MCF 10A (cell line): ENCODE results near the gene RGMA. TPM values are rescaled to one million over a fixed set of nuclear protein-coding genes. Genes with fewer than 3 reads are reported as not detected.

Experiments
- BruUV-seq: library from RNA; stranded (reverse); fragments of 400-500 nt; replicated peaks from 2 replicates; lab custom pipeline; 2021; lab: Mats Ljungman, UMichigan
- CTCF ChIA-PET: fragments of 300-600 bp; sonication (Branson Sonifier 250); formaldehyde crosslinking; extraction: SDS; loops from one replicate; lab custom pipeline; 2021; ENCODE audit warnings: antibody characterized with exemption, inconsistent platforms; lab: Yijun Ruan, JAX
- POLR2A ChIA-PET: fragments of 300-600, 350-650 bp; sonication (Branson Sonifier 250); formaldehyde crosslinking; extraction: SDS; loops from one replicate; lab custom pipeline; 2020; ENCODE audit warnings: antibody characterized with exemption, inconsistent platforms; lab: Yijun Ruan, JAX
- DNase-seq: peaks from one replicate; pipeline ENCODE4 v3.0.0-alpha.2; 2018; ENCODE audit not compliant: unreplicated experiment
- H3K27ac Mint-ChIP-seq: one replicate; pipeline ENCODE4 v1.8.0; 2022; ENCODE audit warnings: mild to moderate bottlenecking, low read depth, mixed read lengths; ENCODE audit not compliant: unreplicated experiment
- H3K27me3 Mint-ChIP-seq: one replicate; pipeline ENCODE4 v1.8.0; 2022; ENCODE audit warnings: mixed read lengths; ENCODE audit not compliant: insufficient read depth, unreplicated experiment
- H3K36me3 Mint-ChIP-seq: one replicate; pipeline ENCODE4 v1.8.0; 2022; ENCODE audit warnings: mild to moderate bottlenecking, moderate library complexity, mixed read lengths; ENCODE audit not compliant: insufficient read depth, unreplicated experiment
- H3K4me1 Mint-ChIP-seq: one replicate; pipeline ENCODE4 v1.8.0; 2022; ENCODE audit warnings: mixed read lengths; ENCODE audit not compliant: insufficient read depth, unreplicated experiment
- H3K4me3 Mint-ChIP-seq: one replicate; pipeline ENCODE4 v1.8.0; 2022; ENCODE audit warnings: mild to moderate bottlenecking, moderate library complexity, mixed read lengths; ENCODE audit not compliant: unreplicated experiment
- H3K9me3 Mint-ChIP-seq: one replicate; pipeline ENCODE4 v1.8.0; 2022; ENCODE audit warnings: mixed read lengths; ENCODE audit not compliant: unreplicated experiment
- intact Hi-C: fragments of 100-400 bp; cut with micrococcal nuclease; formaldehyde crosslinking; loops from 2 replicates; pipeline ENCODE4 v1.14.1; 2022
- total RNA-seq: library from RNA; stranded (reverse); gene quantifications from 2 replicates; pipeline ENCODE4 v1.2.3, GENCODE V29; 2022
- TF ChIP-seq, protein P1 (sequence below): fragments of 200-600 bp; IDR thresholded peaks from one replicate; pipeline ENCODE4 v1.8.0; 2022; ENCODE audit warnings: antibody characterized with exemption, mild to moderate bottlenecking; ENCODE audit not compliant: unreplicated experiment

Gene RGMA
- total RNA-seq, 1 experiment from 2014 or later: 0.51 TPM

DNA sequence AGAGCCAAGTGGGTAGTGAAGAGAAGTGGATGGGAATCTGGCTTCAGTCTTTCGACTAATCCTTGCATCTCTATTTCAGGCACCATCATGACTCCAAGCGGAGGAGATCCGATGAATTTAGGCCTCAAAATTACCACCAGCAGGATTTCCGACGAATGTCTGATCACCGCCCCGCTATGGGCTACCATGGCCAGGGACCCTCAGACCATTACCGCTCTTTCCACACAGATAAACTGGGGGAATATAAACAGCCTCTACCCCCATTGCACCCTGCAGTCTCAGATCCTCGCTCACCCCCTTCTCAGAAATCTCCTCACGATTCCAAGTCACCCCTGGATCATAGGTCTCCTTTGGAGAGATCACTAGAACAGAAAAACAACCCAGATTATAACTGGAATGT is 64.7 kb downstream of the RGMA start:
- Mint-ChIP-seq H3K9me3 (no peaks in the 10 kb centered on the region), H3K4me3 (no peak overlapping the region), H3K36me3 (peaks cover 100% of the 10 kb centered on the region), H3K27ac (peak overlapping the region; percentile 29), H3K27me3 (no peaks in the 10 kb centered on the region), H3K4me1 (peaks cover 44% of the 10 kb centered on the region)
- no peak for DNase-seq
- intact Hi-C loops: loop anchor here (10.0 kb wide), 1 partner anchor 1211 kb away; the partner anchor contains the start of gene MCTP2
- TF ChIP-seq, protein P1, sequence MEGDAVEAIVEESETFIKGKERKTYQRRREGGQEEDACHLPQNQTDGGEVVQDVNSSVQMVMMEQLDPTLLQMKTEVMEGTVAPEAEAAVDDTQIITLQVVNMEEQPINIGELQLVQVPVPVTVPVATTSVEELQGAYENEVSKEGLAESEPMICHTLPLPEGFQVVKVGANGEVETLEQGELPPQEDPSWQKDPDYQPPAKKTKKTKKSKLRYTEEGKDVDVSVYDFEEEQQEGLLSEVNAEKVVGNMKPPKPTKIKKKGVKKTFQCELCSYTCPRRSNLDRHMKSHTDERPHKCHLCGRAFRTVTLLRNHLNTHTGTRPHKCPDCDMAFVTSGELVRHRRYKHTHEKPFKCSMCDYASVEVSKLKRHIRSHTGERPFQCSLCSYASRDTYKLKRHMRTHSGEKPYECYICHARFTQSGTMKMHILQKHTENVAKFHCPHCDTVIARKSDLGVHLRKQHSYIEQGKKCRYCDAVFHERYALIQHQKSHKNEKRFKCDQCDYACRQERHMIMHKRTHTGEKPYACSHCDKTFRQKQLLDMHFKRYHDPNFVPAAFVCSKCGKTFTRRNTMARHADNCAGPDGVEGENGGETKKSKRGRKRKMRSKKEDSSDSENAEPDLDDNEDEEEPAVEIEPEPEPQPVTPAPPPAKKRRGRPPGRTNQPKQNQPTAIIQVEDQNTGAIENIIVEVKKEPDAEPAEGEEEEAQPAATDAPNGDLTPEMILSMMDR: no peak
- no TSS peak for BruUV-seq
- ChIA-PET CTCF (no interaction called here), POLR2A (interaction anchor here (0.6 to 0.7 kb wide), 2 partner anchors 139 to 907 kb away, joined by 3 read pairs; no protein-coding TSS in a partner anchor)

DNA sequence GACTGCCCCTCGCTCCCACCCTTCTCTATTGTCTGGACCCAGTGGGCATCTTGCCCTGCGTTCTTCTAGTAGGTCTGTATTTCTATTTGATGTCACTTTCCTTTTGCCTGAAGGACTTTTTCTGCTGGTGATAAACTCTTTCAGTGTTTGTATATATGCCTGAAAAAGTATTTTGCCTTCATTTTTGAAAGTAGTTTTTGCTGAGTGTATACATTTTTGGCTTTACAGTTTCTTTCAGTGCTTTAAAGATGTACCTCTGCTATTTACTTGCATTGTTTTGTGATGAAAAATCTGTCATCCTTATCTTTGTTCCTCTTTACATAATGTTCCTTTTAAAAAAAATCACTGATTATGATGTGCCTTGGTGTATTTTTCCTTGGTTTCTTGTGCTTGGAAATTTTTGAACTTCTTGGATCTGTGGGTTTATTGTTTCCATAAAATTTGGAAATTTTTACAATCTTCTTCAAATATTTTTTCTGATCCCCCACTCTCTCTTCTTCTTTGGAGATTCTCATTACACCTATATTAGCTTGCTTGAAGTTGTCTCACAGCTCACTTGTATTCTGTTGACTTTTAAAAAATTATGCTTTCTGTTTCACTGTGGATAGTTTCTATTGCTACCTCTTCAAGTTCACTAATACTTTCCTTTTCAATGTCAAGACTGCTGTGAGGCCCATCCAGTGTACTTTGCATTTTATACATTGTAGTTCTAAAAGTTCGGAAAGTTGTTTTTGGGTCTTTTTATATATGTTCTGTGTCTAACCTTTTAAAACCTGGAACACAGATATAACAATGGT is 67.8 kb downstream of the RGMA start:
- TF ChIP-seq, protein P1: no peak
- H3K4me3 Mint-ChIP-seq: no peak overlapping the region
- no peaks in the 10 kb centered on the region for H3K27me3 Mint-ChIP-seq
- peaks cover 99% of the 10 kb centered on the region for H3K36me3 Mint-ChIP-seq
- ChIA-PET POLR2A (no interaction called here), CTCF (interaction anchor here (0.7 to 1.4 kb wide), 5 partner anchors 8 to 1098 kb away, joined by 3 to 5 read pairs (median 3); no protein-coding TSS in a partner anchor)
- DNase-seq: no peak
- no TSS peak for BruUV-seq
- peaks cover 29% of the 10 kb centered on the region for H3K4me1 Mint-ChIP-seq
- no peak overlapping the region for H3K27ac Mint-ChIP-seq
- intact Hi-C loops: loop anchor here (10.0 kb wide), 1 partner anchor 1214 kb away; the partner anchor contains the start of gene MCTP2
- H3K9me3 Mint-ChIP-seq: no peaks in the 10 kb centered on the region

DNA sequence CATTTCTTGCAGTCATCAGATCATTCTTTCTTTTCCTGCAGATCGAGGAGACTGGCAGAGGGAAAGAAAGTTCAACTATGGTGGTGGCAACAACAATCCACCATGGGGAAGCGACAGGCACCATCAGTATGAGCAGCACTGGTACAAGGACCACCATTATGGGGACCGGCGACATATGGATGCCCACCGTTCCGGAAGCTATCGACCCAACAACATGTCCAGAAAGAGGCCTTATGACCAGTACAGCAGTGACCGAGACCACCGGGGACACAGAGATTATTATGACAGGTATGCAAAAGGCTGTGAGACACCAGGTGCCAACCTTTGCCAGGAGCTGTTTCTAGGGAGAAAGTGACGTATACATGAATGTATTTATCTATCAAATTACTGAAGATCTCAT is 69.0 kb downstream of the RGMA start:
- H3K4me3 Mint-ChIP-seq: no peak overlapping the region
- DNase-seq: no peak
- POLR2A ChIA-PET: interaction anchor here (0.6 kb wide), 1 partner anchor 1998 kb away, joined by 3 read pairs; no protein-coding TSS in a partner anchor
- H3K27me3 Mint-ChIP-seq: no peaks in the 10 kb centered on the region
- H3K27ac Mint-ChIP-seq: peak overlapping the region; percentile 60
- intact Hi-C loops: loop anchor here (10.0 kb wide), 1 partner anchor 1215 kb away; the partner anchor contains the start of gene MCTP2
- H3K4me1 Mint-ChIP-seq: peaks cover 24% of the 10 kb centered on the region
- no peaks in the 10 kb centered on the region for H3K9me3 Mint-ChIP-seq
- no TSS peak for BruUV-seq
- peaks cover 99% of the 10 kb centered on the region for H3K36me3 Mint-ChIP-seq
- CTCF ChIA-PET: interaction anchor here (0.6 to 1.0 kb wide), 4 partner anchors 10 to 1099 kb away, joined by 3 to 4 read pairs (median 3); no protein-coding TSS in a partner anchor
- TF ChIP-seq, protein P1: no peak

DNA sequence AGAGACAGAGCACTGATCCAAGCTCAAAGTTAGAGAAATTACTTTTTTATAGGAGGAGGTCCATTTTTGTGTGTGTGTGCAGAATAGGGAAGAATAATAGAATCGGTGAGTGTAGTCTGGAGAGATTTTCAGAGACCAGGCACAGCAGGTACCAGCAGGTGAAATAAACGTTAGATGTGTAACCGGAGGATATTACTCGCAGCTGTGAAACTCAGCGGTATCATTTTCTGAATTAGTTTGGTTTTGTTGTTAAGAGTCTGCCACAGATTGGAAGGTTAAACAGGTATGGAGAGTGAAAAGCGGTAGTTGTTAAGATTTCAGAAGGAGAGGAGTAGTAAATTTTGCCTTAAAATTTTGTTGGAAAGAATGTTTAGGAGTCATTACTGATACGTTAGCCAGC is 69.9 kb downstream of the RGMA start:
- Mint-ChIP-seq H3K4me3 (no peak overlapping the region), H3K27me3 (no peaks in the 10 kb centered on the region), H3K4me1 (peaks cover 24% of the 10 kb centered on the region), H3K36me3 (peaks cover 99% of the 10 kb centered on the region), H3K27ac (no peak overlapping the region), H3K9me3 (no peaks in the 10 kb centered on the region)
- ChIA-PET POLR2A (interaction anchor here (2.4 kb wide), 1 partner anchor 9 kb away, joined by 15 read pairs; no protein-coding TSS in a partner anchor), CTCF (interaction anchor here (0.9 to 1.2 kb wide), 2 partner anchors 18 to 221 kb away, joined by 3 to 4 read pairs; no protein-coding TSS in a partner anchor)
- TF ChIP-seq, protein P1: no peak
- intact Hi-C loops: no loop called here
- DNase-seq: no peak
- no TSS peak for BruUV-seq
